GM21528 (cell line): ENCODE measurements around the gene SPHKAP.
"Not testable (repeated sequence)": the region's sequence is repeated elsewhere in the genome, so short reads cannot be mapped to it uniquely, and the experiment has no call there.

Experiments used
- ATAC-seq: cut with Tn5 transposase; IDR thresholded peaks from one replicate; pipeline ENCODE4 v1.9.1; 2021; ENCODE audit warnings: mild to moderate bottlenecking, moderate library complexity; ENCODE audit not compliant: unreplicated experiment, low FRiP score

The SPHKAP gene

GRCh38 chr2:228181098-228182019 lies at the start of gene SPHKAP:
TSS of gene SPHKAP (minus strand) at chr2:228181687. CDS start at chr2:228181598, 89 bp downstream.
- ATAC-seq: no peak

GRCh38 chr2:228227466-228227865 lies 46.0 kb upstream of the SPHKAP start:
- ATAC-seq: no peak

- no peak for ATAC-seq
Measured at GRCh38 chr2:228224410-228224809, 42.9 kb upstream of the SPHKAP start.

- ATAC-seq: not testable (repeated sequence)
Measured at GRCh38 chr2:228218593-228218992, 37.1 kb upstream of the SPHKAP start.

- ATAC-seq: no peak
Measured at GRCh38 chr2:228197504-228197903, 16.0 kb upstream of the SPHKAP start.

GRCh38 chr2:228180181-228181097 lies 1.0 kb downstream of the SPHKAP start:
- no peak for ATAC-seq

GRCh38 chr2:228167290-228167689 lies 14.2 kb downstream of the SPHKAP start:
- ATAC-seq: no peak

- ATAC-seq: no peak
Measured at GRCh38 chr2:228164718-228165117, 16.8 kb downstream of the SPHKAP start.

GRCh38 chr2:228157841-228158240 lies 23.6 kb downstream of the SPHKAP start:
- no peak for ATAC-seq

GRCh38 chr2:228144961-228145360 lies 36.5 kb downstream of the SPHKAP start:
- no peak for ATAC-seq

GRCh38 chr2:228140934-228141528 lies 40.5 kb downstream of the SPHKAP start:
- peak; percentile 94 for ATAC-seq

- ATAC-seq: no peak
Measured at GRCh38 chr2:228136027-228136426, 45.5 kb downstream of the SPHKAP start.

GRCh38 chr2:228135300-228135699 lies 46.2 kb downstream of the SPHKAP start:
- no peak for ATAC-seq

- no peak for ATAC-seq
Measured at GRCh38 chr2:228131833-228132232, 49.7 kb downstream of the SPHKAP start.

- no peak for ATAC-seq
Measured at GRCh38 chr2:228126401-228126800, 55.1 kb downstream of the SPHKAP start.

GRCh38 chr2:228118940-228119339 lies 62.5 kb downstream of the SPHKAP start:
- no peak for ATAC-seq

GRCh38 chr2:228107846-228108245 lies 73.6 kb downstream of the SPHKAP start:
- ATAC-seq: no peak

GRCh38 chr2:228105526-228106250 lies 75.8 kb downstream of the SPHKAP start:
- ATAC-seq: no peak

GRCh38 chr2:228104215-228104614 lies 77.3 kb downstream of the SPHKAP start:
- ATAC-seq: no peak

- no peak for ATAC-seq
Measured at GRCh38 chr2:228103379-228103778, 78.1 kb downstream of the SPHKAP start.
